Activated T-helper 1 cell treated with anti-CD3 and anti-CD28 coated beads, Interleukin-2, amount 50 U/mL, for 16 hours (primary cell): ENCODE data around the gene AWAT2.

Experiments
- DNase-seq, 2 donors: peaks; one replicate each; pipeline ENCODE4 v3.0.0-alpha.2; 2020; ENCODE audit warnings: low read depth in 1 of 2, low spot score in 1 of 2

The AWAT2 gene

GRCh38 chrX:70049925-70050324 is at the start of gene AWAT2:
TSS of gene AWAT2 (minus strand) at chrX:70049938. CDS start at chrX:70049932, 6 bp downstream.
- no peak for DNase-seq

GRCh38 chrX:70096052-70096451 is 46.3 kb upstream of the AWAT2 start:
- DNase-seq: no peak

- no peak for DNase-seq
Observed at GRCh38 chrX:70092247-70092646, 42.5 kb upstream of the AWAT2 start.

GRCh38 chrX:70089604-70090297 is 40.0 kb upstream of the AWAT2 start:
- DNase-seq: no peak

- DNase-seq: no peak
Observed at GRCh38 chrX:70088751-70089150, 39.0 kb upstream of the AWAT2 start.

- no peak for DNase-seq
Observed at GRCh38 chrX:70087857-70088630, 38.3 kb upstream of the AWAT2 start.

- DNase-seq: no peak
Observed at GRCh38 chrX:70084592-70085240, 35.0 kb upstream of the AWAT2 start.

GRCh38 chrX:70082723-70083122 is 33.0 kb upstream of the AWAT2 start:
- DNase-seq: no peak

GRCh38 chrX:70079870-70080269 is 30.1 kb upstream of the AWAT2 start:
- no peak for DNase-seq

- no peak for DNase-seq
Observed at GRCh38 chrX:70079297-70079696, 29.6 kb upstream of the AWAT2 start.

GRCh38 chrX:70066646-70067045 is 16.9 kb upstream of the AWAT2 start:
- DNase-seq: no peak

- DNase-seq: no peak
Observed at GRCh38 chrX:70062961-70063550, 13.3 kb upstream of the AWAT2 start.

- DNase-seq: no peak
Observed at GRCh38 chrX:70062076-70062475, 12.3 kb upstream of the AWAT2 start, which contains the start of gene OTUD6A. TSS of gene OTUD6A (plus strand) at chrX:70062457. CDS start at chrX:70062525, 68 bp downstream.

GRCh38 chrX:70054391-70054790 is 4.7 kb upstream of the AWAT2 start:
- DNase-seq: no peak

GRCh38 chrX:70052895-70053615 is 3.3 kb upstream of the AWAT2 start:
- no peak for DNase-seq

GRCh38 chrX:70049406-70049805 is 332 bp downstream of the AWAT2 start:
- no peak for DNase-seq

- DNase-seq: no peak
Observed at GRCh38 chrX:70046978-70047377, 2.8 kb downstream of the AWAT2 start.

GRCh38 chrX:70044541-70045245 is 5.0 kb downstream of the AWAT2 start:
- no peak for DNase-seq

GRCh38 chrX:70043685-70044084 is 6.1 kb downstream of the AWAT2 start:
- no peak for DNase-seq
